Measurements from ENCODE around the gene B3GALT2.

B3GALT2 gene

DNA sequence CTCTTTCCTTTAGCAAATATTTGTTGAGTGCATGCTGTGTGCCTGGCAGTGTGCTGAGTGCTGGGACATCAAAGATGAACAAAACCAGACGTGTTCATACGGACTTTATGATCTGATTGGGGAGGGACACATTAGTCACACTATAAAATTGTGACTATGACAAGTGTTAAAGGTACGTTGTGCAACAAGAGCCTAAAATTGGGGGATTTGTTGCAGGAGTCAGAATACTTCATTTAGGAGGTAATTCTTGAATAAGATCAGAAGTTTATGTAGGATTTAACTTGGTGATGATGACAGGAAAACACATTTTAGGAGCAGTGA is 29.6 kb downstream of the B3GALT2 start:
- no peak overlapping the region for H3K27ac Mint-ChIP-seq
- no peak overlapping the region for H3K4me3 Mint-ChIP-seq
- no peaks in the 10 kb centered on the region for H3K9me3 Mint-ChIP-seq
- H3K4me1 Mint-ChIP-seq (ENCODE audit: low read depth): peaks cover 5% of the 10 kb centered on the region
- H3K27me3 Mint-ChIP-seq: no peaks in the 10 kb centered on the region
- intact Hi-C loops (cut with micrococcal nuclease): no loop called here
- peaks cover 38% of the 10 kb centered on the region for H3K36me3 Mint-ChIP-seq (ENCODE audit: low read depth)

DNA sequence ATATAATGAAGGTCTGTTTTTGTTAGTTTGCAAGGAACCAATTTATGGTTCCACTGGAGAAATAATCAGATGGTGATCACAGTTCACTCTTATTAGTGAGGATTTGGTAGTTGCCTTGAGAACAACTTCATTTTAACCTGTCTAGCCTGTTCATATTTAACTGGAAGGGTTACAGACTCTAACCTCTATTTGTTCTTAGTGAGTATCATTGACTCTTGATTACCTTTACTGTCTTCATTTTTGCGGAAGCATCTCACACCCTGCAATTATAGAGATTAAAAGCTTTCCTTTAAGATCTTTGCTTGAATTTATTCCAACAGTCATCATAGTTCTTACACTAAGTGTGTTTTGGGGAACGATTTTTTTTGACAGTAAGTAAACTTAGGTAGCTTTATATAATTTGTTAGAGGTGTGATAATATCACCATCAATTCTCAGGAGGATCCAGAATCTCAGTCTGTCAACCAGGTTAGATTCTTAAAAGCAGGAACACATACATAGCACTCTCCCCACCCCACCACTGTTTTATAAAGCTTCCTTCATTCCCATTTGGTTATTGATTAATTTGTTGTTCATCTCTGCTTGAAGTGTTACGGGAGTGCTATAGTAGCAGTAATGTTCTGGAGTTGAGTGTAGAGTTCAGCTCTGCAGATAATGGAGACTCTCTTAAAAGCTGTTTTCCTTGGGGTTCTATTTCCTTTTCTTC is 30.1 kb downstream of the B3GALT2 start:
- Mint-ChIP-seq H3K36me3 (ENCODE audit: low read depth) (peaks cover 43% of the 10 kb centered on the region), H3K27ac (no peak overlapping the region), H3K9me3 (no peaks in the 10 kb centered on the region), H3K4me3 (no peak overlapping the region), H3K4me1 (ENCODE audit: low read depth) (peaks cover 5% of the 10 kb centered on the region), H3K27me3 (no peaks in the 10 kb centered on the region)
- intact Hi-C loops (cut with micrococcal nuclease): no loop called here

DNA sequence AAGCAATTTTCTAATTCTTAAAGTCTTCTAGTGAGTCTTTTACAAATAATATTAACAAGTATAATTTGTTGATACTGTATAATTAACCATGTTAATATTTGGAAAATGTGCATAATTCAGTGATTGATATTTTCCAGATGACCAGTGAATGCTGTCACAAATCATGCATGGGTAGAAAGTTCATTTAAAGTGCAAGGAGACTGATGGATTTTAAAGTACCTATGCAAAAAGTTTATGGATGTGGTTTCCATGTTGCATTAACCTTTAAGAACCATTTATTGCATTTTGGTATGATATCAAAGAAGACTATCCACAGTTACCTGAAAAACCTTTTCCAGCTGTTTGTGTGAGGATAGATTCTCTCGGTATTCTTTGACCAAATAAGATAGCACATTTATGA is 41.4 kb downstream of the B3GALT2 start:
- intact Hi-C loops (cut with micrococcal nuclease): no loop called here
- H3K9me3 Mint-ChIP-seq: no peaks in the 10 kb centered on the region
- H3K27me3 Mint-ChIP-seq: no peaks in the 10 kb centered on the region
- no peak overlapping the region for H3K4me3 Mint-ChIP-seq
- H3K36me3 Mint-ChIP-seq (ENCODE audit: low read depth): peaks cover 61% of the 10 kb centered on the region
- H3K27ac Mint-ChIP-seq: no peak overlapping the region
- peaks cover 11% of the 10 kb centered on the region for H3K4me1 Mint-ChIP-seq (ENCODE audit: low read depth)

DNA sequence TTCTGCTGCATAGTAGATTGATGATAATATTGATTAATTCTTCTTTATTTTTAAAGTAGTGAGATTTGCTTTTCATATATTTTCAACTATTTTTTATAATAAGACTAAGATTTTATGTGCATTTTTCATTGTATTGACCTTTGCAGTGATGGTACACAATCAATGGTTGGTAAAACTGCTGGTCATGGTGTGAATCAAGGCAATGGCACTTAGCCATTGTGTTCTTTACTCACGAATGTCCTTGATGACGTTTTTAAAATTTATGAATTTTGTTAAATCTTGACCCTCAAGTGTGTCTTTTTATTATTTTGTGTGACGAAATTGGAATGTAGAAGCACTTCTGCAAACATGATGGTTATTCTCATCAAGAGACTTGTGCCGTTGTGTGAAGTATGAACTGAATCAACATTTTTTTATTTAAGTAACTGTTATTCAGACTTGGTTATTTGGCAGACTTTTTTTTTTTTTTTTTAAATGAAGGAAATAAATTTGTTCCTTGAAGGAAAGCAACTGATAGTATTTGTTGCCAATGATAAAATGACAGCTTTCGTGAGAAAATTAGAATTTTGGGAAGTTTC is 42.0 kb downstream of the B3GALT2 start:
- no peaks in the 10 kb centered on the region for H3K9me3 Mint-ChIP-seq
- peaks cover 11% of the 10 kb centered on the region for H3K4me1 Mint-ChIP-seq (ENCODE audit: low read depth)
- H3K27ac Mint-ChIP-seq: no peak overlapping the region
- peaks cover 67% of the 10 kb centered on the region for H3K36me3 Mint-ChIP-seq (ENCODE audit: low read depth)
- intact Hi-C loops (cut with micrococcal nuclease): no loop called here
- H3K4me3 Mint-ChIP-seq: no peak overlapping the region
- H3K27me3 Mint-ChIP-seq: no peaks in the 10 kb centered on the region

DNA sequence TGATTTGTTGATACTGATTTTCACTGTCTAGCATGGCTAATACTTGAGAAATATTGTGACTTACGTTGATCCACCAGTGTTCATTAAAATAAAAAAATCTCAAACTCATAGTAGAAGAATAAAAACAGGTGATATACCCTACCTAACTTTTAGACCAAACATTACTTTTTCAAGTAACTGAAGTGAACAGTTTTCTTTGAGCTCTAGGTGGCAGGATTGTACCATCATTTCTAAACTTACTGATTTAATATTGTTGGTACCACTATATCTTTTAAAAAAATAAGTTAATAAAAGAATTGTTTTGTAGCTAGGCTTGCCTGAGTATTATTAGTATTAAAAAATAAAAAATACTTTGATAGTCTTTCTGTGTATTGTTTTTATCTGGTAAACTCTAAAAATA is 43.1 kb downstream of the B3GALT2 start:
- Mint-ChIP-seq H3K36me3 (ENCODE audit: low read depth) (peaks cover 70% of the 10 kb centered on the region), H3K4me1 (ENCODE audit: low read depth) (peaks cover 11% of the 10 kb centered on the region), H3K9me3 (no peaks in the 10 kb centered on the region), H3K4me3 (no peak overlapping the region), H3K27me3 (no peaks in the 10 kb centered on the region), H3K27ac (no peak overlapping the region)
- intact Hi-C loops (cut with micrococcal nuclease): no loop called here

DNA sequence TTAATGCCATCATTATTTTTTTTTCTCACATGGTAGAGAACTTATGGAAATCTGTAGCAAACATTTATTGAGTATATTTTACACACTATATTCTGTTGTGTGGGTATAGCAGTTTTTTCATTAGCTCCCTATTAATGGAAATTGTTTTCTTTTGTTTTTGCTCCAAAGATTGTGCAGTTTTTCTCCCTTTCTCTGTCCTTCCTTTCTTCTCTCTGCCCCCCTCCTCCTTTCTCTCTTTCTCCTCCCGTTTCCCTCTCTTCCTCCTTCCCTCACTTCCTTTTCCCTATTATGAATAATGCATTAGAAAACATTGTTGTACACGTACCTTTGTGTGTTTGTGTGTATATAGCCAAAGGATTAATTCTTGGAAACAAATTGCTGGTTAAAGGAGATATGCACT is 44.0 kb downstream of the B3GALT2 start:
- peak overlapping the region; percentile 23 for H3K27ac Mint-ChIP-seq
- intact Hi-C loops (cut with micrococcal nuclease): no loop called here
- peaks cover 73% of the 10 kb centered on the region for H3K36me3 Mint-ChIP-seq (ENCODE audit: low read depth)
- no peaks in the 10 kb centered on the region for H3K27me3 Mint-ChIP-seq
- peaks cover 11% of the 10 kb centered on the region for H3K4me1 Mint-ChIP-seq (ENCODE audit: low read depth)
- H3K4me3 Mint-ChIP-seq: no peak overlapping the region
- no peaks in the 10 kb centered on the region for H3K9me3 Mint-ChIP-seq

DNA sequence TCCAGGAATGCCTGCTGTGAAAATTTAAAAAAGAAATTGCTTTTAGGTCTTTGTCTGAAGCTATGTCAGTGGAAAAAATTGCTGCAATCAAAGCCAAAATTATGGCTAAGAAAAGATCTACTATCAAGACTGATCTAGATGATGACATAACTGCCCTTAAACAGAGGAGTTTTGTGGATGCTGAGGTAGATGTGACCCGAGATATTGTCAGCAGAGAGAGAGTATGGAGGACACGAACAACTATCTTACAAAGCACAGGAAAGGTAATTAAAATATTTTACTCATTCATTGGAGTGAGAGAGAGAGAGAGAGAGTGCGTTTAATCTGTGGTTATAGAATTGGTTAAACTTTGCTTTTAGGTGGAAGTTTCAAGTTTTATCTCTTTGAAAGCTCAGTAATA is 44.6 kb downstream of the B3GALT2 start:
- H3K27ac Mint-ChIP-seq: no peak overlapping the region
- no peaks in the 10 kb centered on the region for H3K27me3 Mint-ChIP-seq
- peaks cover 11% of the 10 kb centered on the region for H3K4me1 Mint-ChIP-seq (ENCODE audit: low read depth)
- H3K4me3 Mint-ChIP-seq: no peak overlapping the region
- intact Hi-C loops (cut with micrococcal nuclease): no loop called here
- no peaks in the 10 kb centered on the region for H3K9me3 Mint-ChIP-seq
- peaks cover 73% of the 10 kb centered on the region for H3K36me3 Mint-ChIP-seq (ENCODE audit: low read depth)

DNA sequence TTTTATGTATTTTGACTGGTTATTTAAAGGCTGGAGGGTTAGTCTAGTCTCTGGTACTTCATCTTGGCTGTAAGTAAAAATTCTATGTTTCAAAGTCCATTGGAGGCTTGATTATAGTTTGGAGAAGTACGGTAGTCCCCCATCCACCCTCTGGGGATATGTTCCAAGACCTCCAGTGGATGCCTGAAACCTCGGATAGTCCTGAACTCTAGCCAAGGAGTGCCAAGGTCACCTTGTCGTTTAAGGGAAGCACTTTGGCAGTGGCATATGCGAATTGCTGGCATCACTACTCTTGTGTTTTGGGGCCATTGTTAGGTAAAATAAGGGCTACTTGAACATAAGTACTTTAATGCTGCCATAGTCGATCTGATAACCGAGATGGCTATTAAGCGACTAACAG is 46.2 kb downstream of the B3GALT2 start:
- Mint-ChIP-seq H3K9me3 (no peaks in the 10 kb centered on the region), H3K4me3 (no peak overlapping the region), H3K27me3 (no peaks in the 10 kb centered on the region), H3K27ac (no peak overlapping the region), H3K36me3 (ENCODE audit: low read depth) (peaks cover 70% of the 10 kb centered on the region), H3K4me1 (ENCODE audit: low read depth) (peaks cover 11% of the 10 kb centered on the region)
- intact Hi-C loops (cut with micrococcal nuclease): no loop called here

DNA sequence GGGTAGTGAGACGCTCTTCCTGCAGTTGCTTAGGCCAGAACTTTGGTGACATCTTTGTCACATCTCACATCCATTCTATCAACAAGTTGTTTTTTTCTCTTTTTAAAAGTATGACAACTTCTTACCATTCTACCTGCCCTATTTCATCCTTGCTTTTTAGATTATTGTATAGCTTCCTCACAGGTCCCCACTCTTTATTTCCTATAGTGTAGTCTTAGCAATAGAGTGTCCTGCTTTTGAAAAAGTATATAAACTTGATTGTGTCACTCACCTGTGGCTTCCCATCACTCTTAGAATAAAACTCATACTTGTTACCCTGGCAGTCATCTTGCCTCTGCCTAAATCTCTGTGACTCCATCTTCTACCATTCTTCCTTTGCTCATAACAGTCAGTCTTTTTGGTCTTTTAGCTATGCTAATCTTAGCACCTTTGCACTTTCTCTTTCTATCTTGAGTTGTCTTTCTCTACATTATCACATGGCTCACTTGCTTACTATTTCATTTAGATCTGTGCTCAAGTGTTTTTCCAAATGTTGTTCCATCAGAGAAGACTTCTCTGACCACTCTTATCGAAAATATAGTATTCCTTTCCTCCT is 55.0 kb downstream of the B3GALT2 start:
- intact Hi-C loops (cut with micrococcal nuclease): loop anchor here (5.0 kb wide), 1 partner anchor 39 kb away; no protein-coding TSS in a partner anchor
- Mint-ChIP-seq H3K36me3 (ENCODE audit: low read depth) (peaks cover 73% of the 10 kb centered on the region), H3K4me1 (ENCODE audit: low read depth) (peaks cover 16% of the 10 kb centered on the region), H3K27me3 (no peaks in the 10 kb centered on the region), H3K4me3 (no peak overlapping the region), H3K9me3 (no peaks in the 10 kb centered on the region), H3K27ac (no peak overlapping the region)

Measured in dendritic cell treated with granulocyte-macrophage colony-stimulating factor and Interleukin-4, amounts not matched to agents 40 ng/mL and 50 ng/mL, for 4 days (primary cell).